Stimulated activated CD4-positive, alpha-beta T cell treated with anti-CD3 and anti-CD28 coated beads, TNF-alpha, amount 100 ng/mL, for 48 hours (primary cell): ENCODE measurements around the gene HTT.
"Not testable (repeated sequence)": the region's sequence is repeated elsewhere in the genome, so short reads cannot be mapped to it uniquely, and the experiment has no call there.

ENCODE experiments used
- DNase-seq, 3 donors: peaks; one replicate each; pipeline ENCODE4 v3.0.0-alpha.2; 2020; ENCODE audit warnings: low read depth in 3 of 3

The HTT gene

DNA sequence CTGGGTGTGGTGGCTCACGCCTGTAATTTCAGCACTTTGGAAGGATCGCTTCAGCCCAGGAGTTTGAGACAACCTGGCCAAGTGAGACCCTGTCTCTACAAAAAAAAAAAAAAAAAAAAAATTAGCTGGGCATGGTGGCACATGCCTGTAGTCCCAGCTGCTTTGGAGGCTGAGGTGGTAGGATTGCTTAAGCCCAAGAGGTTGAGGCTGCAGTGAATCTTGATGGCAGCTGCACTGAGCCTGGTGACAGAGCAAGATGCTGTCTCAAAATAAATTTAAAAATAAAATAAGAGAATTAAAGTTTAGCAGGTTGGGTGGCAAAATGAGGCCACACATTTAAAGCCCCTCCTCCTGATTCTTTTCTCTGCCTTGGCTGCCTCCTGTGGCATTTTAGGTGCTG lies 47.1 kb downstream of the HTT start:
- no peak for DNase-seq

DNA sequence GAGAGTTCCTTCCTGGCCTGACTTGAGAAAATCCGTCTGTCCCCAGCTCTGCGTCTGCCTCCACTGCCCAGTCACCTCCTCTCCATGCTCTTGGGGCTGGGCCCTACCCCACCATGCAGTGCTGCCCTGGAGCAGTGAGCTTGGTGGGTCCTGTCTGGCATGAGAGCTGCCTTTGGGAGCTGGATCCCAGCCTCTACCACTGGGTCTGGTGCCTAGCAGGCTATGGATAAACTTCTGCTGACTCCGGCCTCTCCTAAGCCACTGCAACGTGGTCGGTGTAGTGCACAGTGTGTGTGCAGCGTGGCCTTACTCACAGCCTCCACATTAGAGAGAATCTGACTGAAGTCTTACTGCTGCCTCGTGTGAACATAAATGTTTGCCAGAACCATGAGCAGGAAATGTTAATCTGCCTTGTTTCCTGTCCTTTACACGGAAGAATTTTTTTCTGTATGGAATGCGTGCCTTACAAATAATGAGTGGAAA lies 47.6 kb downstream of the HTT start:
- DNase-seq: no peak

DNA sequence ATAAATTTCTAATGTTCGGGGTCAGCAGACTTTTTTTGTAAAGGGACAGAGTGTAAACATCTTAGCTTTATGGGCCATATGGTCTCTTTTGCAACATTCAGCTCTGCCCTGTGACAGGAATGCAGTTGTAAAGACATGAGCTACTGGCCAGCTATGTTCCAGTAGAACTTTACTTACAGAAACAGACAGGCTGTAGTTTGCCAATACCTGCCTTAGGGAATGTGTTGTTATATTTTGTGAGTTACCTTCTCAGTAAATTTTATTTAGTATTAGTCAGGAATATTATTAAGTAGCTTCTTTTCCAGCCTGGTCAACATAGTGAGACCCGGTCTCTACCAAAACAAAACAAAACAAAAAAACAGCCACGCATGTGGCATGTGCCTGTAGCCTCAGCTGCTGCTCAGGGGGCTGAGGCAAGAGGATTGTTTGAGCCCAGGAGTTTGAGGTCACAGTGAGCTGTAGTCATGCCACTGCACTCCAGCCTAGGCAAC lies 48.7 kb downstream of the HTT start:
- no peak for DNase-seq

DNA sequence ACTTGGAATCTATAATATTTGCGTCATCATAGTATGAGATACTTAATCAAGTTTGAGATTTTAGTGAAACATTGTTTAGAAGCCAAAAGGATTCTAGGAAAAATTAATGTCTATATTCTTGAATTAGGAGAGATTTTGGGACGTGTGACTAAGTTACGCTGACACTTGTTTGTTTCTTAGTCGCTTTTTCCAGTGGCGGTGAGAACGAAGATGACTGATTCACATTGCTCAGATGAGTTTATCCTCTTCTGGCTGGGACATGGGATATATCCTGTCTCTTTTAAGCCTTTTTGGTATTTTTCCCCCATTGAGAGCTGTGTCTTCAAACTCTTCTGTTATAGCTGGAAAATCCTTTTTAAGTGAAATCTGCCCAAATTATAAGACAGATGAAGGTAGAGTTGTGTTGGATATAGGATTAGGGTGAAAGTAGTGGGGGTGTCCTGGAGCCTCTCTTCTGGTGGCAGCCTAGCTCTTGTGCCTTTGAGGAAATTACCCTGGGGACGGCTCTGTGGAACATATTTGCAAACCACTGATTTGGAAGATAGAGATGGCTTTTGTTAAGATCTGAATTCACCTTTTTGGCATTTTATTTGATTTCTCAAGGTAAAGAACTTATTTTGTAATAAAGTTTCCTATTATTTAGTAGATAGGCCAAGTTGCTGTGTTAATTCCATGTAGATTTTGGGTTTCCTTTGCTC lies 49.7 kb downstream of the HTT start:
- DNase-seq: no peak

DNA sequence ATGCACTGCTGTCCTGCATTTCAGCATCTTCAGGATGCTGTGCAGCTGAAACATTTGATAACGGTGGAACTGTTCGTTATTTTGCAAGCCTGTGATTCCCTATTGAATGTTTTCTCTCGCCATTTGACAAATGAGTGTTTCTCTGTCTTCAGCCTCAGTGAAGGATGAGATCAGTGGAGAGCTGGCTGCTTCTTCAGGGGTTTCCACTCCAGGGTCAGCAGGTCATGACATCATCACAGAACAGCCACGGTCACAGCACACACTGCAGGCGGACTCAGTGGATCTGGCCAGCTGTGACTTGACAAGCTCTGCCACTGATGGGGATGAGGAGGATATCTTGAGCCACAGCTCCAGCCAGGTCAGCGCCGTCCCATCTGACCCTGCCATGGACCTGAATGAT lies 52.6 kb downstream of the HTT start:
- DNase-seq: no peak

DNA sequence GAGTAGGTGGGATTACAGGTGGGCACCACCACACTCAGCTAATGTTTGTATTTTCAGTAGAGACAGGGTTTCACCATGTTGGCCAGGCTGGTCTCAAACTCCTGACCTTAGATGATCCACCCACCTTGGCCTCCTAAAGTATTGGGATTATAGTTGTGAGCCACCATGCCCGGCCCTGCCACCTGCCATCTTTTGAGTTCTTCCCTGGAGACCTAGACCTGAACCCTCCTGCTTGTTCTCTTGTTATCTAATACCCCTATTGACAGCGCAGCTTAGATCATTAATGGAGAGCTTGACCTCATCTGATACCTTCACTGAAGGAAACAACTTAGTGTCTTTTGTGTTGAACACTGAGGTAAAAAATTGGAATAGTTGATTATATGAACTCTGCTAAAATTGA lies 53.6 kb downstream of the HTT start:
- DNase-seq: no peak

DNA sequence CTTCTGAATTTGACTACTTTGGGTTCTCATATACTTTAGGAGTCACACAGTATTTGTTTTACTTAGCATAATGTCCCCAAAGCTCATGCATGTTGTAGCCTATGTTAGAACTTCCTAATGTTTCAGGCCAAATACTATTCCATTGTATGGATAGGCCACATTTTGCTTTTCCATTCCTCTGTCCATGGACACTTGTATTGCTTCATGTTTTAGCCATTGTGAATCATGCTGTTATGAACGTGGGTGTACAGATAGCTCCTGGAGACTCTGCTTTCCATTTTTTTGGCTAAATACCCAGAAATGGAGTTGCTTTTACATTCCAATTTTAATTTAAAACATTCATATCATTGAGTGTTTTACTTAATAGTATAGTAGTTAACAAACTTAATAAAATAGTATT lies 54.5 kb downstream of the HTT start:
- no peak for DNase-seq

DNA sequence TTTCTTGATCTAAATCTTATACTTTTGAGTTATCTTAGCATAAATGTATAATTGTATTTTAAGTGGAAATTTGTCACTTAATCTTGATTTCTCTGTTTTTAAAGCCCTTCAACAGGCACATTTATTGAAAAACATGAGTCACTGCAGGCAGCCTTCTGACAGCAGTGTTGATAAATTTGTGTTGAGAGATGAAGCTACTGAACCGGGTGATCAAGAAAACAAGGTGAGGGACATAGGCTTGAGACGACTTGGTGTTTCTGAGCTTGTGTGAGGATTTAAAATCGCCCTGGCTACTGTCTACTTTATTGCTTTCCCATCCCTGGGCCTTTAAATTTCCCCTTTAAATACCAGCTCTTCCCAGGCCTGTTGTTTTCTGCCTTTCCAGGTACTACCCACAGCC lies 55.7 kb downstream of the HTT start:
- DNase-seq: no peak

DNA sequence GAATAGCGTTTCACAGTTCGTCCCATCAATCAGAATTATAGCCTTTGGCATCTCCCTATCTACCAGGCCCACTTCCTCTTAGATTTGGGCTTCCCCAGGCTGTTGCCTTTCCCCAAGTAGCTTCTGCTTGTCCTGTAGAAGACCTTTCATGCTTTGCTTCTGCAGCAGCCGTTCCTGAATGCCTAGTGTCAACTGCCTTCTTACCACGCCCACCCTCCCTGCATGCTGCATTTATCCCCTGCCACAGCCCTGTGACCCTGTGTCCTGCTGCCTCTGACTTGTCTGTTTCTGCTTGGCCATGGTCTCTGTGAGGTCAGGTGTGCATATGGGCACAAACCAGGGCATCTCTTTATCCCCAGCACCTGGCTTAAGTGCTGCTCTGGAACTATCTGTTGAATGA lies 56.3 kb downstream of the HTT start:
- DNase-seq: no peak

DNA sequence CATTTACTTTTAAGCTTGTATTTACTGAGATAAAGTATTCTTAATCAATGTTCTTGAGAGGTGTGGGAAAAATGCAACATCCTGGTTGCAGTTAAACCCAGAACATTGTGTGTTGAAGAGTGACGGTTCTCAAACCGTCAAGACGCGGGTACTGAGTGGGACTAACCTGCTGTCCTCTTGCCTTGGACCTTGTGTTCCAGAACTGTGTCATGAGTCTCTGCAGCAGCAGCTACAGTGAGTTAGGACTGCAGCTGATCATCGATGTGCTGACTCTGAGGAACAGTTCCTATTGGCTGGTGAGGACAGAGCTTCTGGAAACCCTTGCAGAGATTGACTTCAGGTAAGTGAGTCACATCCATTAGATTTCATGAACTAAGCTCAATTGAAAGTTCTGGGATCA lies 59.7 kb downstream of the HTT start:
- DNase-seq: no peak

DNA sequence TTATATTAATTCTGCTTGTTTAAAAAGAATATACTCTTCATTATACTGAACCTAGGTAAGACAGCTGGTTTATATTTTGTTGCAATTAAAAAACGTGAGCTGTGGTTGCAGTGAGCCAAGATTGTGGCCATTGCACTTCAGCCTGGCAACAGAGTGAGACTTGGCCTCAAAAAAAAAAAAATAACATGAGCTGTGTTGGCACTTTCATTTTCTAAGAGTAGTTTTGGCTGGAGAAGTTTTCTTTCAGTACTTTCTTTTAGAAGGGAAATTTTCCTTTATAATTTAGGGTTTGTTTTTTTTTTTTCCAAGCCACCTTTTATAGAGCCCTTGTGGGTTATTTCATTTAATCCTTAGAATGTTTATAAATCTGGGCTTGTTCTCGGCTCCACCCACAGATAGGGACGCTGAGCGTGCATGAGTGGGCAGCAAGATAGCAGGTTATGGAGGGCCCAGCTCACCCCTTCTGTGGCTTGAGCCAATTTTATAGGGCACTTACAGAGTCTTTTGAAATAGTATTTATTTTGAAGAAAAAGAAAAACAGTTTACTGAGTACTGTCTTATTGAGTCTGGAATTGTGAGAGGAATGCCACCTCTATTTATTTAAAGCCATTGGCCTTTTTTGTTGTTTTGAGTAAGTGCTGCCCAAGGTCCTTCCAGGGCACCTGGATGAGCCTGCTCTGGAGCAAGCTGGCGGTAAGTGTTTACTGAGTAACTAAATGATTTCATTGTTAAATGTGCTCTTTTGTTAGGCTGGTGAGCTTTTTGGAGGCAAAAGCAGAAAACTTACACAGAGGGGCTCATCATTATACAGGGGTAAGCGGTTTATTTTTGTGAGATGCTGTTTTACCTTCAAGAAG lies 60.9 kb downstream of the HTT start:
- DNase-seq: no peak

DNA sequence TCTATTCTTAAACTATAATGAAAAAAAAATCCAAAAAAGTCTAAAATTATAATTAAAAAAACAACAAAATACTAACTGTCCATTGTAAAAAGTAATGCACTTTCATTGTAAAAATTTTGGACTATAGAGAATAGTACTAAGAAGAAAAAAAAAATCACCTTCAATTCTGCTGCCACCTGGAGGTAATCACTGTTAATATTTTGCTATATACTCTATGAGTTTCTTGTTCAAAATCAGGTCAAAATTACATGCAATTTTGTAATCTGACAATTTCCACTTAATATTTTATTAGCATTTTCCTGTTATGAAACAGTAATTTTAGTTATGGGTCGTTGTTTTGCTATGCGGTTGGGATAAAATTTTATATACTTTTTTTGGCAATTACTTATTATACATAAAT lies 62.0 kb downstream of the HTT start:
- no peak for DNase-seq

DNA sequence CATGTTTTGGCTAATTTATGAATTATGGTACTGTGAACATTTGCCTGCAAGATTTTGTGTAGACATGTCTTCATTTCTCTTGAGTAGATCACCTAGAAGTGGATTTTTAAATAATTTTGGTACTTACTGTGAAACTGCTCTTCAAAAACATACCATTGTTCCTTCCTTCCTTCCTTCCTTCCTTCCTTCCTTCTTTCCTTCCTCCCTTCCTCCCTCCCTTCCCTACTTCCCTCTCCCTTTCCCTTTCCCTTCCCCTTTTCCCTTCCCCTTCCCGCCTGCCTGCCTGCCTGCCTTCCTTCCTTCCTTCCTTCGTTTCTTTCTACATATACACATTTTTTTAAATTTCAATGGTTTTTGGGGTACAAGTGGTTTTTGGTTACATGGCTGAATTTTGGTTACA lies 63.4 kb downstream of the HTT start:
- DNase-seq: no peak

DNA sequence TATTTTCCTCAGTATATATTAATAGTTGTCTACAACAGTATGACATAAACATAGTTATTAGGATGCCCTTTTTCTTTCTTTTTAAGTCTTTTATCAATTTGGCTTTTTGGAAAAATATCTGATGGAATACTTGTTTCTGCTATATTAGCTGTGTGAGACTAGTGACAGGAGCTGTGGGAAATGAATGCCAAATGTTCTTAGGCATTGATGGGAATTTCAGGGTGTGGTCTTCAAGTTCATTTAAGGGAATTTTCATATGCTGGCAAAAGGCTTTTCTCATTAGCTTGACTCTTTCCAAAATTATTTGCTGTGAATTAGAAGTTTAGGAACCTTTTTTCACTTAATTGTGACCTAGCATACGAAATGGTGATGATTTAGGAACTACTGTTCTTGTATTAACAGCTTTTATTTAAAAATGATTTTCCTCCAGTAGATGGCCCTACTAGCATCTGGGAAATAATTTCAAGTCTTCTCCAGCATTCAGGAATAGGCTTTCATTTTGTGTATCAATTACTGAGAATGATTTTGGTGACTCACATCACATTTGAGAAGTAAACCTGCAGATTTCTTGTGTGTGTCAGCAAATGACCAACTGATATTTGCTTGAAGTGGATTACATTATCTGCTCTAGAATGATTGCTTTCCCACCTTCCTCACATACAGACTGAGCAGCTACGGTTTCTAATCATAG lies 70.9 kb downstream of the HTT start:
- no peak for DNase-seq

DNA sequence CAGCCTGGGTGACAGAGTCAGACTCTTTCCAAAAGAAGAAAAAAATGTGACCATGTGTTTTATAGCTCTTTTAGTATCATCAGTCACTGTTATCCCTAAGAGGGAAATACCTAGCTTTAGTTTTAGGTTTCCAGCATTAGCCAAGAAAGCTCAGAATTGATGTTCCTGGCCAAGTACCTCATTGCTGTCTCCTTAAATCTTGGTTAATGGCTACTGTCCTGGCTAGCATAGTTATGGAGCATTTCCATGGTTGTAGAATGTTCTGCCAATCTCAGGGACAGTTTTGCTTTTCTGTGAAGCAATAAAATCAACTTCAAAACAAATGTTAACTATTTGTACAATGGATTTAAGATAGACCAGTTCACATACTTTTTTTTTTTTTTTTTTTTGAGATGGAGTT lies 74.4 kb downstream of the HTT start:
- no peak for DNase-seq

DNA sequence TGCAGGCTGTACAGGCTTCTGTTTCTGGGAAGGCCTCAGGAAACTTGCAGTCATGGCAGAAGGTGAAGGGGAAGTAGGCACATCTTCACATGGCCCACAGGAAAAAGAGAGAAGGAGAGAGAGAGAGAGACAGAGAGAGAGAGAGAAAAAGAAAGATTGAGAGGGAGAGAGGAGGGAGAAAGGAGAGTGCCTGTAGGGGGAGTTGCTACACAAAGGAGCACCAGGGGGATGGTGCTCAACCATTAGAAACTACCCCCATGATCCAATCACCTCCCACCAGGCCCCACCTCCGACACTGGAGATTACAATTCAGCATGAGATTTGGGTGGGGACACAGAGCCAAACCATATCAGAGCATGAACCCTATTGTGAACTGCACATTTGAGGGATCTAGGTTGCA lies 76.8 kb downstream of the HTT start:
- not testable (repeated sequence) for DNase-seq

DNA sequence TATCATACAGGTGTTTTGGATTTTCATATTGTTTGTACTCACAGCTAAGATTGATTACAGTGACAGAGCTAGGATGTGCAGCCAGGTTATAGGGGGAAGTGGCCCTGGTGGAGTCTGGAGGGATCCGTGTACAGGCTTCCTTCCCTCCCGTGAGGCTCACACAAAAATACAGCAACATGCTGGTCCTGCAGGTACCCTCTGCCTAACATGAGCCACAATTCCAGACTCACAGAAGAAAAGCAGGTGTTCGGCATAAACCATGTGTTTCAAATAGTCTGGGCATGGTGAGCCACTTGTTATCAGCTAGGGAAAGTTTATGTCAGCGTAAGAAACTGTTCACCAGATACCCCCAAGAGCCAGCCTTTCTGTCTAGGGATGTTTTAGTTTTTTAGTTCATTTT lies 82.9 kb downstream of the HTT start:
- DNase-seq: no peak

DNA sequence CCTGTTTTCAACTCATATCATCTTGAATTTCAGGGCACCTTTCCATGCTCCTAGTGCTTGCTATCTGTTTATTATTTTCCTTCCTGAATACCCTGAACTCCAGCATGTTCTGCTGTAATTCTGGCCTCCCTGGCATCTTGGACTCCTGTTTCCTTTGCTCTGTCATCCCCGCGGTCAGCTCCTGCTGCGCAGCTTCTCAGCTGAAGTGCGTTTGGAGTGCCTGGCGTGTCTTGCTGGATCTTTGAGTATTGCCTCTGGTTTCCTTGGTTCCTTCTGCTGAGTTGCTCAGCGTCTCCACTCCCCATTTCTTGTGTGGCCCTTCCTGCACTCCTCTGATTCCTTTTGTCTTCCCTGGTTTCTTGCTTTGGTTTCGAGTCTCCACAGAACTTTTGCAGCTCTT lies 84.4 kb downstream of the HTT start:
- no peak for DNase-seq

DNA sequence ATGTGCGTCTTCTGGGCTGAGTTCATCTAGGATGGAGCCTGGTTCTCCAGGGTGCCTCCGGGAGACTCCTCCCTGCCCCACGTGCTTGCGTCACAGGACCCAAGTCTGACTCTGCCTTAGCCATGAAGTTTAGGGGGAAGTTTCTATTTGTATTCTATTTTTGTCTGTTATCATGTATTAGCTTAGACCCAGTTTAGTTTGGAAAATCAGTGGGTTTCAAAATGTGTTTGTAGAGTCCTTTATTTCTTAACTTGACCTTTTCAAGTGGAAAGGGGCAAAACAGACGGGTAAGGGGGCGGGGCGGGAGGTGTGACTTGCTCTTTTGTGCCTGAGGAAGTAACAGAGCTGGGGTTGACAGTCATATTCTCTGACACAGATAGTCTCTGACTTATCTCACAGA lies 86.0 kb downstream of the HTT start:
- no peak for DNase-seq

DNA sequence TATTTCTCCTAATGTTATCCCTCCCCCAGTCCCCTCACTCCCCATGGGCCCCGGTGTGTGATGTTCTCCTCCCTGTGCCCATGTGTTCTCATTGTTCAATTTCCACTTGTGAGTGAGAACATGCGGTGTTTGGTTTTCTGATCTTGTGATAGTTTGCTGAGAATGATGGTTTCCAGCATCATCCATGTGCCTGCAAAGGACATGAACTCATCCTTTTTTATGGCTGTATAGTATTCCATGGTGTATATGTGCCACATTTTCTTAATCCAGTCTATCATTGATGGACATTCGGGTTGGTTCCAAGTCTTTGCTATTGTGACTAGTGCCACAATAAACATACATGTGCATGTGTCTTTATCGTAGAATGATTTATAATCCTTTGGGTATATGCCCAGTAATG lies 86.6 kb downstream of the HTT start:
- DNase-seq: not testable (repeated sequence)

DNA sequence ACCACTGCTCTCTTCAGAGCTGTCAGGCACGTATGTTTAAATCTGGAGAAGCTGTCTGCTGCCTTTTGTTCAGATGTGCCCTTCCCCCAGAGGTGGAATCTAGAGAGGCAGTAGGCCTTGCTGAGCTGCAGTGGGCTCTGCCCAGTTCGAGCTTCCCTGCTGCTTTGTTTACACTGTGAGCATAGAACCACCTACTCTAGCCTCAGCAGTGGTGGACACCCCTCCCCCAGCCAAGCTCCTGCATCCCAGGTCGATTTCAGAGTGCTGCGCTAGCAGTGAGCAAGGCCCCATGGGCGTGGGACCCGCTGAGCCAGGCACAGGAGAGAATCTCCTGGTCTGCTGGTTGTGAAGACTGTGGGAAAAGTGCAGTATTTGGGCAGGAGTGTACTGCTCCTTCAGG lies 92.0 kb downstream of the HTT start:
- DNase-seq: not testable (repeated sequence)

DNA sequence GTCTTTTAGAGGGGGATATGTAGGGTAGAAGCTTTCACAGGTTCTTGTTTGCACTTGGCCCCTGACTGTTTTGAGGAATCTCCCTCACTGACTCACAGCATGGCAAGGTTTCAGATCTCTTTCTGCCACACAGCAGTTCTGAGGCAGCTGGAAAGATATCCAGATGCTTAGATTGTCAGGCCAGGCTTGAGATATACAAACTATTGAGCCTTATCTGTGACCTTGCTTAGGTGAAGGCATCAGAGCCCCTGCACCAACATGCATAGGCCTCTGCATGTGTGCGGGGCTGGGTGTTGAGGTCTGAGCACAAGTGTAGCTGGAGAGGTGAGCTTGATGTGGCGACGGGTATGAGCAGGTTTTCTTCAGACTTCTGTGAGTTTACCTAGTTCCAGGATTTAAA lies 93.5 kb downstream of the HTT start:
- DNase-seq: no peak
